LNCaP clone FGC (cell line): Measurements from ENCODE around the gene IFNLR1.
A peak's percentile ranks its signal among the peaks of the same experiment; 100 is the strongest.

ENCODE experiments used
- DNase-seq: peaks from one replicate; pipeline ENCODE4 v3.0.0-alpha.2; 2011; ENCODE audit warnings: low read depth
- H3K4me3 ChIP-seq: 2 replicates; pipeline ENCODE4 v1.5.1; 2011; ENCODE audit warnings: mild to moderate bottlenecking, low read depth, low read length, control low read depth
- CTCF ChIP-seq: IDR thresholded peaks from 2 replicates; pipeline ENCODE4 v1.5.1; 2012; ENCODE audit warnings: mild to moderate bottlenecking; ENCODE audit not compliant: control insufficient read depth, insufficient read depth; ENCODE audit errors: extremely low read depth

IFNLR1 gene

GRCh38 chr1:24134376-24134775 lies 52.7 kb downstream of the IFNLR1 start:
- H3K4me3 ChIP-seq: no peak overlapping the region
- no peak for DNase-seq
- TF ChIP-seq CTCF: no peak

DNA sequence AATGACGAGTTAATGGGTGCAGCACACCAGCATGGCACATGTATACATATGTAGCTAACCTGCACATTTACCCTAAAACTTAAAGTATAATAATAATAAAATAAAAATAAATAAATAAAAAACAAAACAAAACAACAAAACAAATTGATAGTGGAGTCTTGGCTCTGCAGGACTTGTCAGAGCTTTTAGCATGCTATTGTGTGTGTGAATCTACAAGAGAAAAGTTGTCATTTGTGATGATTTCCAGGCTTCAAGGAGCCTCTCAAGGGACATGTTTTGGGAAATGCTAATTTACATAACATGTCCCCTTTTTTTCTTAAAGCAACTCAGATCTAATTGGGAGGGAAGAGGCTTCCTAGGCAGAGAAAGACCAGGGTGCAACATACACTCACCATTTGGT lies 53.3 kb downstream of the IFNLR1 start:
- DNase-seq: no peak
- no peak overlapping the region for H3K4me3 ChIP-seq
- no peak for TF ChIP-seq CTCF

DNA sequence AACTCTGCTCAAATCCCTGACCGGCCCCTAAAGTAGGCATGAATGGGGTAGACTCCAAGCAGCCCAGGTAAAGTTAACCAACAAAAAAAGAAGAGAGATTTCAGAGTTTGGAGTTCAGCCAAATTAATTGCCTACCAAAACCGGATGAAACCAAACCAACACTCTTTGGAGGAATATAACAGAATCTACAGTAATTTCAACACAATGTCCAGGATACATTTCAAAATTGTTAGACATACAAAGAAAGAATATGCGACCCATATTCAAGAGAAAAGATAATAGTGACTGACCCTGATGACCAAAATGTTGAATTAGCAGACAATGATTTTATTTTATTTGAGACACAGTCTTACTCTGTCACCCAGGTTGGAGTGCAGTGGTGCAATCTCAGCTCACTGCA lies 56.7 kb downstream of the IFNLR1 start:
- TF ChIP-seq CTCF: no peak
- no peak overlapping the region for H3K4me3 ChIP-seq
- DNase-seq: no peak

- H3K4me3 ChIP-seq: no peak overlapping the region
- DNase-seq: peak; percentile 44
Observed at GRCh38 chr1:24127801-24128363, 59.2 kb downstream of the IFNLR1 start.

DNA sequence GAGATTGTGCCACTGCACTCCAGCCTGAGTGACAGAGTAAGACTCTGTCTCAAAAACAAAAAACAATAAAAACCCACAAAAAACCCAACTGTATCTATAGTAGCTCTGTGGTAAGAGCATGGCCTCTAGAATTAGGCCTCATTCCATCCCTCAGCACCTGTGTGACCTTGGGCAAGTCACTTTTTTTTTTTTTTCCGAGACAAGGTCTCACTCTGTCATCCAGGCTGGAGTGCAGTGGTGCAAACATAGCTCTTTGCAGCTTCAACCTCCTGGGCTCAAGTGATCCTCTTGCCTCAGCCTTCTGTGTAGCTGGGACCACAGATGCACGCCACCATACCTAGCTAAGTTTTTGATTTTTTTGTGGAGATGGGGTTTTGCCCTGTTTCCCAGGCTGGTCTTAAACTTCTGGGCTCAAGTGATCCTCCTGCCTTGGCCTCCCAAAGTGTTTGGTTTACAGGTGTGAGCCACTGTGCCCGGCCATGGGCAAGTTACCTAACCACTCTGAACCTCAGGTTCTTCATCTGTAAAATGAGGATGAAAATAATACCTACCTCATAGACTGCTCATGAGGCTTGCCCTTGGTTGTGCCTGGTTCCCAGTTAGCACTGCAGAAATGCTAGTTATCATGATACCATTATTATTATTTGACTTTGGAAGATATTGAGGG lies 59.8 kb downstream of the IFNLR1 start:
- DNase-seq: no peak
- no peak for TF ChIP-seq CTCF
- no peak overlapping the region for H3K4me3 ChIP-seq

More at GRCh38 chr1:24127801-24128363, 59.2 kb downstream of the IFNLR1 start:
- no peak for TF ChIP-seq CTCF

DNA sequence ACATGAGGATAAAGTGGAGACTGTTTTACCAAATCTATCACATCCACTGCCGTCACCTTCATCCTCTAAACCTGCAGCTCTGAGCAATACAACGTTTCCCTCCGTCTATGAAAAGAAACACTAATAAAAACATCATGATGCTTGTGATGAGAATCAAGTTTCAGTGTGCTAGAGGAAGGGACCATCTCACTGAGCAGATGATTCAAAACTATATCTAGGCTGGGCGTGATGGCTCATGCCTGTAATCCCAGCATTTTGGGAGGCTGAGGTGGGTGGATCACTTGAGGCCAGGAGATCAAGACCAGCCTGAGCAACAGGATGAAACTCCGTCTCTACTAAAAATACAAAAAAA lies 60.4 kb downstream of the IFNLR1 start:
- H3K4me3 ChIP-seq: no peak overlapping the region
- no peak for TF ChIP-seq CTCF
- DNase-seq: no peak
